ENCODE data around the gene TCF7L2.

DNA sequence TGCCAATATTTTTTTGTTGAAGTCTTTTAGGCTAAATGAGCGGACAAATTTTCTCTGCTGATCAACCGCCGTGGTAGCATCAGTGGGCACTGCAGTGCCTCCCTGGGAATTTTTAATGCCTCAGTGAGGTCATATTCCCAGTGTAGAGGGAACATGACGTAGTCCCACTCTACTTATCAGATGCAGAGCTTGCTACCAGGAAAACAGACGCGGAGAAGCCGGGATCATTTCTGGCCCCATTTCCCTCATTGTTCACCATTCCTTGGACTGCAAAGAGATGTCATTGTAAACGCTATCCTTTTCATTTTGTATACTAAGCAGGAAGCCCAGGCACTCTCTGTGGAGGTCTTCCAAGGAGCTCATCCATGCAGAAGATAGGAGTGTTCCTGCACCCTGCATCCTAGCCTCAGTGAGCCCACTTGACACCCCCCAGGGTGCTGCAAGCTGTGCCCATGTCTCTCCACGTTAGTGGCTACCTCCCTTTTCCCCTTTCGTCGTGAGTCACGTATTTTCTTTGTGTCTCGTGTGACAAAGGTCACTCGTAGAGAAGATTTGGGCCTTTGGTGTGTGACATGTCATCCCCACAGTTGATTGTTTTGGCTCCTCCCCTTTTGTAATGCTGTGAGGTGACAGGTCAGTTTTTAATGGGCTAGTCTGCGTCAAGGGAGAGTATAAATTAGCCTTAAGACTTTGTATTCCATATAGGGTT lies 145.5 kb downstream of the TCF7L2 start:
- TF ChIP-seq, protein P1, sequence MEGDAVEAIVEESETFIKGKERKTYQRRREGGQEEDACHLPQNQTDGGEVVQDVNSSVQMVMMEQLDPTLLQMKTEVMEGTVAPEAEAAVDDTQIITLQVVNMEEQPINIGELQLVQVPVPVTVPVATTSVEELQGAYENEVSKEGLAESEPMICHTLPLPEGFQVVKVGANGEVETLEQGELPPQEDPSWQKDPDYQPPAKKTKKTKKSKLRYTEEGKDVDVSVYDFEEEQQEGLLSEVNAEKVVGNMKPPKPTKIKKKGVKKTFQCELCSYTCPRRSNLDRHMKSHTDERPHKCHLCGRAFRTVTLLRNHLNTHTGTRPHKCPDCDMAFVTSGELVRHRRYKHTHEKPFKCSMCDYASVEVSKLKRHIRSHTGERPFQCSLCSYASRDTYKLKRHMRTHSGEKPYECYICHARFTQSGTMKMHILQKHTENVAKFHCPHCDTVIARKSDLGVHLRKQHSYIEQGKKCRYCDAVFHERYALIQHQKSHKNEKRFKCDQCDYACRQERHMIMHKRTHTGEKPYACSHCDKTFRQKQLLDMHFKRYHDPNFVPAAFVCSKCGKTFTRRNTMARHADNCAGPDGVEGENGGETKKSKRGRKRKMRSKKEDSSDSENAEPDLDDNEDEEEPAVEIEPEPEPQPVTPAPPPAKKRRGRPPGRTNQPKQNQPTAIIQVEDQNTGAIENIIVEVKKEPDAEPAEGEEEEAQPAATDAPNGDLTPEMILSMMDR (IDR thresholded peaks at IDR 0.05; ENCODE audit: insufficient read depth, low read length, poor library complexity, severe bottlenecking), result no peak
- TF ChIP-seq EZH2phosphoT487 (conservative IDR thresholded peaks at IDR 0.05; ENCODE audit: low read length), result no peak

Measured in SU-DHL-6 (cell line).